GM12872 (cell line): ENCODE data around the gene CAPN12.

ENCODE experiments used
- CTCF ChIP-seq: IDR thresholded peaks from 3 replicates; pipeline ENCODE4 v1.5.1; 2011; ENCODE audit warnings: low read depth, mild to moderate bottlenecking, low read length, moderate library complexity; ENCODE audit not compliant: insufficient read depth

Gene CAPN12

DNA sequence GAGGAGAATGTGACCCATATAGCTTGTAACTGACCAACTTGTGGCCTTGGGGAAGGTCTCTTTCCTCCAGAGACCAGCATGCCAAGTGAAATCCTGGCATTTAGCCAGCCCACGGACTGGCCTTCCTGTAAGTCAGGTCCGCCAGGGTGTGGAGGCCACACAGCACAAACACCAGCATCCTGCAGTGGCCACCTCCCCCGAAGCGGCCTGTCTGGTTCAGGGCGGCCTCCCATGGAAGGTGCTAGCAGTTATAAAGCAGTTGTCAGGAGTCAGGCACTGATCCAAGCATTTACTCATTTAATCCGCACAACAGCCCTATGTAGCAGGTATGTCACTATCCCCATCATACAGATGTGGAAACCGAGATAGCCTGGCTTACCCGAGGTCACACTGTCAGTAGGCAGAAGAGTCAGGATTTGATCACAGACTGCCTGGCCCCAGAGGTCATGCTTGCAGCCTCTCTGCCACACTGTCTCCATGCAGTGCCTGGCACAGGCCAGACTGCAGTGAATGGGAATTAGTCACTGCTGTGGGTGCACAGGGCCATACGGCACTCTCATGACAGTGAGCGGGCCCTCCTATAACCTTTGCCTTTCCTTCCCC, 36.7 kb downstream of the CAPN12 start:
- no peak for TF ChIP-seq CTCF

GRCh38 chr19:38706792-38707511, 37.3 kb downstream of the CAPN12 start:
- TF ChIP-seq CTCF: no peak

GRCh38 chr19:38705197-38706019, 38.9 kb downstream of the CAPN12 start:
- TF ChIP-seq CTCF: no peak

- TF ChIP-seq CTCF: 0 out of 3 replicates have a peak, but pooled peaks have one; percentile 14
Measured at GRCh38 chr19:38704488-38705026, 39.7 kb downstream of the CAPN12 start.

GRCh38 chr19:38703509-38703908, 40.8 kb downstream of the CAPN12 start:
- no peak for TF ChIP-seq CTCF

DNA sequence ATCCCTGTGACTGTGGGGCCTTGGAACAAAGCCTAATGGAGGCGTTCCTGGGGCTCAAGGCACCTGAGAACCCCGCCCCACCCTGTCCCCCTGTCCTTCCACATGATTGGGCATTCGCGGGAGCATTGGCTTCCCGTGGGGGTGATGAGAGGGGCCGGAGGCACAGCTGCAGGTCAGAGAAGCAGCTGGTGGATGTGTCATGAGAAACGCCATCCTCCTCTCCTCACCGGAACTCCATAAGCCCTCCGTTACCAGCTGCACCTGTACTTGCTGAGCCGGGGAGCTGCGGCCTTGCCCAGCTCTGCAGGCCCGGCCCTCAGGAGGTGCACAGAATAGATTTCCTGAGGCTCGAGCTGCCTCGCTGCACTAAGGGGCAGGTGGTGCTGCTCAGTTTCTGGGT, 42.0 kb downstream of the CAPN12 start:
- no peak for TF ChIP-seq CTCF

GRCh38 chr19:38701455-38702063, 42.7 kb downstream of the CAPN12 start:
- no peak for TF ChIP-seq CTCF
